ENCODE data around the gene OR4F15. TPM values are rescaled to one million over a fixed set of nuclear protein-coding genes. Genes with fewer than 3 reads are reported as not detected.

The OR4F15 gene
- total RNA-seq, 4 donors from 2014 or later, result not detected

- intact Hi-C loops (cut with DNase I), result no loop called here
- WGBS, 2 donors, result 77 to 80% methylated on average over 5 of the region's 5 CpGs
Observed at GRCh38 chr15:101803676-101804075, 8.3 kb upstream of the OR4F15 start.

DNA sequence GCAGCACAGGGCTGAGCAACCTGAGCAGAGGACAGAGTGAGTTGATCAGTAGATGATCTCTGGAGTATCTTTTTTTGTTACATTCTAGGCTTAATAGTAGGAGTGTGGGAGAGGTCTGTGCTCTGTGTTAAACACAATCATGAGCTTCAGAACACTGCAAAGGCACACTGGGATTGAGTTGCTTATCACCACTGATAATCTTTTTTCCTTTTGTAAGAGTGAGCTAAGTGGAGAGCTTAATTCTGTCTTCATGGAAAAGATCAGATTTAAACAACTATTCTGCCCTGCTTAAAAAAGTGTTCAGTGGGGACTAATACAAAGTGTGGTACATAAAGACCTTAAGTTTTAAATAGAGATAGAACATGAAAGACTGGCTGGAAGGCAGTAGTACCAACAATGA is 7.6 kb upstream of the OR4F15 start:
- no peaks in the 10 kb centered on the region for H3K9me3 ChIP-seq
- no peak overlapping the region for H3K4me3 ChIP-seq (replicated peaks in 1 of 3)
- no peaks in the 10 kb centered on the region for H3K4me1 ChIP-seq
- DNase-seq, result no peak
- no peaks in the 10 kb centered on the region for H3K27me3 ChIP-seq
- intact Hi-C loops (cut with DNase I), result no loop called here
- H3K27ac ChIP-seq, result no peak overlapping the region
- TF ChIP-seq POLR2A (IDR thresholded peaks at IDR 0.05), result no peak
- TF ChIP-seq, protein P1, sequence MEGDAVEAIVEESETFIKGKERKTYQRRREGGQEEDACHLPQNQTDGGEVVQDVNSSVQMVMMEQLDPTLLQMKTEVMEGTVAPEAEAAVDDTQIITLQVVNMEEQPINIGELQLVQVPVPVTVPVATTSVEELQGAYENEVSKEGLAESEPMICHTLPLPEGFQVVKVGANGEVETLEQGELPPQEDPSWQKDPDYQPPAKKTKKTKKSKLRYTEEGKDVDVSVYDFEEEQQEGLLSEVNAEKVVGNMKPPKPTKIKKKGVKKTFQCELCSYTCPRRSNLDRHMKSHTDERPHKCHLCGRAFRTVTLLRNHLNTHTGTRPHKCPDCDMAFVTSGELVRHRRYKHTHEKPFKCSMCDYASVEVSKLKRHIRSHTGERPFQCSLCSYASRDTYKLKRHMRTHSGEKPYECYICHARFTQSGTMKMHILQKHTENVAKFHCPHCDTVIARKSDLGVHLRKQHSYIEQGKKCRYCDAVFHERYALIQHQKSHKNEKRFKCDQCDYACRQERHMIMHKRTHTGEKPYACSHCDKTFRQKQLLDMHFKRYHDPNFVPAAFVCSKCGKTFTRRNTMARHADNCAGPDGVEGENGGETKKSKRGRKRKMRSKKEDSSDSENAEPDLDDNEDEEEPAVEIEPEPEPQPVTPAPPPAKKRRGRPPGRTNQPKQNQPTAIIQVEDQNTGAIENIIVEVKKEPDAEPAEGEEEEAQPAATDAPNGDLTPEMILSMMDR (IDR thresholded peaks at IDR 0.05), result no peak
- H3K36me3 ChIP-seq, result no peaks in the 10 kb centered on the region

More at GRCh38 chr15:101803676-101804075, 8.3 kb upstream of the OR4F15 start:
- no peak for DNase-seq
- no peaks in the 10 kb centered on the region for H3K4me1 ChIP-seq
- TF ChIP-seq, protein P1 (IDR thresholded peaks at IDR 0.05), result no peak
- TF ChIP-seq POLR2A (IDR thresholded peaks at IDR 0.05), result no peak
- H3K27ac ChIP-seq, result no peak overlapping the region
- H3K9me3 ChIP-seq, result no peaks in the 10 kb centered on the region
- H3K4me3 ChIP-seq (replicated peaks in 1 of 3), result no peak overlapping the region
- H3K36me3 ChIP-seq, result no peaks in the 10 kb centered on the region
- no peaks in the 10 kb centered on the region for H3K27me3 ChIP-seq

DNA sequence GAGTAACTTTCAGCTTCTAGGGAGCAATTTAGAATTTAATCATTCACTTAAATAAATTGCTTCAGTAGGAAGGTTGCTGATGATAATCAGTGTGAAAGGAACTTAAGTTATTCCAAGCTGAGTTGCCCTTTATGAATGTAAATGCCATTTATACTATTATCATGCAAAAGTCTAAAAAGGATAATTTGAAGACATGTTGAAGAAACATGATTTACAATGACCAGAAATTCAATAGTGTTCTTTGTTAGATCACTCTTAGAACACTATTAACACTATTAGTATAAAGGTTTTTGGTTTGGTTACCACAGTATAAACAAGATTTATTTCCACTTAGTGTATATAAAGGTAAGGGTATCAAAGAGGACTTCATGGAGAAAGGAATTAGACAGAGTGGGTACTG is 7.1 kb upstream of the OR4F15 start:
- no peaks in the 10 kb centered on the region for H3K9me3 ChIP-seq
- no peaks in the 10 kb centered on the region for H3K27me3 ChIP-seq
- no peak for DNase-seq
- H3K4me1 ChIP-seq, result no peaks in the 10 kb centered on the region
- H3K4me3 ChIP-seq (replicated peaks in 1 of 3), result no peak overlapping the region
- intact Hi-C loops (cut with DNase I), result no loop called here
- no peak overlapping the region for H3K27ac ChIP-seq
- H3K36me3 ChIP-seq, result no peaks in the 10 kb centered on the region
- TF ChIP-seq POLR2A (IDR thresholded peaks at IDR 0.05), result no peak
- TF ChIP-seq, protein P1 (IDR thresholded peaks at IDR 0.05), result no peak

DNA sequence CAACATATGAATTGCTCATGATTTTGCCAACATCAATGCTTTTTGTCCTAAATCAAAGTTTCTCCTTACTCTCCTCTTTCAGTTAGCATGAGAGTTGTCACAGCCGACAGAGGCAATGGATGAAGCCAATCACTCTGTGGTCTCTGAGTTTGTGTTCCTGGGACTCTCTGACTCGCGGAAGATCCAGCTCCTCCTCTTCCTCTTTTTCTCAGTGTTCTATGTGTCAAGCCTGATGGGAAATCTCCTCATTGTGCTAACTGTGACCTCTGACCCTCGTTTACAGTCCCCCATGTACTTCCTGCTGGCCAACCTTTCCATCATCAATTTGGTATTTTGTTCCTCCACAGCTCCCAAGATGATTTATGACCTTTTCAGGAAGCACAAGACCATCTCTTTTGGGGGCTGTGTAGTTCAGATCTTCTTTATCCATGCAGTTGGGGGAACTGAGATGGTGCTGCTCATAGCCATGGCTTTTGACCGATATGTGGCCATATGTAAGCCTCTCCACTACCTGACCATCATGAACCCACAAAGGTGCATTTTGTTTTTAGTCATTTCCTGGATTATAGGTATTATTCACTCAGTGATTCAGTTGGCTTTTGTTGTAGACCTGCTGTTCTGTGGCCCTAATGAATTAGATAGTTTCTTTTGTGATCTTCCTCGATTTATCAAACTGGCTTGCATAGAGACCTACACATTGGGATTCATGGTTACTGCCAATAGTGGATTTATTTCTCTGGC is 6.2 kb upstream of the OR4F15 start:
- TF ChIP-seq, protein P1 (IDR thresholded peaks at IDR 0.05), result no peak
- no peak for DNase-seq
- Histone ChIP-seq H3K9me3 (no peaks in the 10 kb centered on the region), H3K27ac (no peak overlapping the region), H3K27me3 (no peaks in the 10 kb centered on the region), H3K36me3 (no peaks in the 10 kb centered on the region), H3K4me3 (replicated peaks in 1 of 3) (no peak overlapping the region), H3K4me1 (no peaks in the 10 kb centered on the region)
- WGBS, 2 donors, result 67 to 68% methylated on average over 6 of the region's 6 CpGs
- intact Hi-C loops (cut with DNase I), result no loop called here

DNA sequence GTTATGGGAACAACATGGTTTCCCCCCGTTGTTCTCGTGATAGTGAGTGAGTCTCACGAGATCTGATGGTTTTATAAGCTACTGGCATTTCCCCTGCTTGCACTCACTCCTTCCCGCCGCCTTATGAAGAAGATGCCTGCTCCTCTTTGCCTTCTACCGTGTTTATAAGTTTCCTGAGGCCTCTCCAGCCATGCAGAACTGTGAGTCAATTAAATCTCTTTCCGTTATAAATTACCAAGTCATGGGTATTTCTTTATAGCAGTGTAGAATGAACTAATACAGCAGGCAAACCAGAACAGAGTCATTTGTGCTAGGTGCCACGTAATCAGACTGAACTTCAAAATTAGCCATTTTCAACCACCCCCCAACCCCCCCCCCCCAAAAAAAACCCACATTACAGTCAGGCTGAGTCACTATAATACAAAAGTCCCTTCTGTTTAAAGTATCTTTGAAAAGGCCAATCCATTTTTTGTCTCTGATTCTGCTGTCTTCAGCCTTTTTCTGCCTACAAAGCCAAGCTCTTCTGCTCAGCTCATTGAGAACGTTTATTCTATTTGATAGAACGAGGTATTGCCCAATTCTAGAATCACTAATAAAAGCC is 4.6 kb upstream of the OR4F15 start:
- Histone ChIP-seq H3K27ac (no peak overlapping the region), H3K27me3 (no peaks in the 10 kb centered on the region), H3K4me1 (no peaks in the 10 kb centered on the region), H3K36me3 (no peaks in the 10 kb centered on the region), H3K9me3 (no peaks in the 10 kb centered on the region), H3K4me3 (replicated peaks in 1 of 3) (no peak overlapping the region)
- 64% methylated on average over 10 of the region's 10 CpGs for WGBS, 2 donors
- TF ChIP-seq, protein P1 (IDR thresholded peaks at IDR 0.05), result no peak
- TF ChIP-seq POLR2A (IDR thresholded peaks at IDR 0.05), result no peak
- no peak for DNase-seq
- intact Hi-C loops (cut with DNase I), result no loop called here
